ENCODE data around the gene BRD3.

- TF ChIP-seq CTCF (IDR thresholded peaks at IDR 0.05) (no peak), POLR2AphosphoS5 (IDR thresholded peaks at IDR 0.05) (no peak), EP300 (IDR thresholded peaks at IDR 0.05) (no peak)
These were observed 60.3 kb downstream of the BRD3 start for GRCh38 chr9:134007571-134007970.
